Myocyte (in vitro differentiated cells): ENCODE measurements around the gene FIZ1. TPM values are rescaled to one million over a fixed set of nuclear protein-coding genes. Genes with fewer than 3 reads are reported as not detected.
A peak's percentile ranks its signal among the peaks of the same experiment; 100 is the strongest.

ENCODE experiments used
- DNase-seq: peaks from one replicate; pipeline ENCODE4 v3.0.0-alpha.2; 2012; ENCODE audit warnings: low read depth
- total RNA-seq: library from RNA; depleted of rRNA; stranded (reverse); fragments of >200 nt; gene quantifications from 2 replicates; pipeline ENCODE4 v1.2.3, GENCODE V29; 2014

FIZ1 gene
- total RNA-seq, 1 donor from 2014 or later = 5.3 TPM

GRCh38 chr19:55544776-55545439 is 54.4 kb downstream of the FIZ1 start:
- DNase-seq = peak; percentile 58

GRCh38 chr19:55544014-55544413 is 55.3 kb downstream of the FIZ1 start:
- DNase-seq = no peak

GRCh38 chr19:55543567-55543966 is 55.8 kb downstream of the FIZ1 start:
- DNase-seq = no peak

GRCh38 chr19:55542292-55542855 is 56.9 kb downstream of the FIZ1 start:
- DNase-seq = no peak

Other genes with a start within 250 kb of the FIZ1 start
- 0.24 TPM in 1 of 2 replicates, not detected in the other for gene COX6B2, start 244.8 kb downstream of the FIZ1 start, total RNA-seq
- not detected in 2 replicates for gene GARIN5B, start 236.3 kb downstream of the FIZ1 start, total RNA-seq
- 0.19 and 0.83 TPM in 2 replicates for gene IL11, start 229.1 kb downstream of the FIZ1 start, total RNA-seq
- gene TMEM190, start 222.7 kb downstream of the FIZ1 start, total RNA-seq = not detected in 2 replicates
- not detected in 2 replicates for gene TMEM238, start 215.2 kb downstream of the FIZ1 start, total RNA-seq
- 321 and 447 TPM in 2 replicates for gene RPL28, start 213.6 kb downstream of the FIZ1 start, total RNA-seq
- gene UBE2S, start 191.7 kb downstream of the FIZ1 start, total RNA-seq = 39.8 and 54.9 TPM in 2 replicates
- not detected in 2 replicates for gene SHISA7, start 156.2 kb downstream of the FIZ1 start, total RNA-seq
- 152 and 196 TPM in 2 replicates for gene ISOC2, start 137.9 kb downstream of the FIZ1 start, total RNA-seq
- gene C19orf85, start 134.8 kb downstream of the FIZ1 start, total RNA-seq = not detected in 2 replicates
- gene ZNF628, start 122.9 kb downstream of the FIZ1 start, total RNA-seq = 7.1 and 12.3 TPM in 2 replicates
- gene NAT14, start 114.3 kb downstream of the FIZ1 start, total RNA-seq = 24.7 and 26.4 TPM in 2 replicates
- gene SSC5D, start 111.1 kb downstream of the FIZ1 start, total RNA-seq = 1.2 and 2.1 TPM in 2 replicates
- 39.9 and 84.5 TPM in 2 replicates for gene SBK2, start 62.4 kb downstream of the FIZ1 start, total RNA-seq
- gene SBK3, start 54.0 kb downstream of the FIZ1 start, total RNA-seq = 1.4 and 5.1 TPM in 2 replicates
- 13.1 and 13.3 TPM in 2 replicates for gene ZNF579, start 18.7 kb downstream of the FIZ1 start, total RNA-seq
- gene ZNF524, start 771 bp upstream of the FIZ1 start, total RNA-seq = 21.9 and 29.8 TPM in 2 replicates
- gene ZNF865, start 6.1 kb upstream of the FIZ1 start, total RNA-seq = 2.9 and 3.5 TPM in 2 replicates
- gene ZNF784, start 25.0 kb upstream of the FIZ1 start, total RNA-seq = 8.7 and 9.3 TPM in 2 replicates
- gene ZNF580, start 41.5 kb upstream of the FIZ1 start, total RNA-seq = 10.2 and 14.7 TPM in 2 replicates
- gene ZNF581, start 44.1 kb upstream of the FIZ1 start, total RNA-seq = 11.4 and 13.2 TPM in 2 replicates
- 23.5 and 25.5 TPM in 2 replicates for gene CCDC106, start 48.7 kb upstream of the FIZ1 start, total RNA-seq
- gene U2AF2, start 55.5 kb upstream of the FIZ1 start, total RNA-seq = 63.8 and 67.0 TPM in 2 replicates
- gene EPN1, start 75.7 kb upstream of the FIZ1 start, total RNA-seq = 73.4 and 93.4 TPM in 2 replicates
- gene NLRP9, start 138.9 kb upstream of the FIZ1 start, total RNA-seq = not detected in 2 replicates
- not detected in 2 replicates for gene RFPL4A, start 159.6 kb upstream of the FIZ1 start, total RNA-seq
- gene RFPL4AL1, start 169.6 kb upstream of the FIZ1 start, total RNA-seq = not detected in 2 replicates
- gene NLRP11, start 232.5 kb upstream of the FIZ1 start, total RNA-seq = not detected in 2 replicates
- gene NLRP4, start 237.0 kb upstream of the FIZ1 start, total RNA-seq = not detected in 2 replicates